ENCODE data around the gene SF3A2. TPM values are rescaled to one million over a fixed set of nuclear protein-coding genes. Genes with fewer than 3 reads are reported as not detected.
A peak's percentile ranks its signal among the peaks of the same experiment; 100 is the strongest.

Gene SF3A2
- total RNA-seq, 1 donor from 2014 or later: 14.4 TPM

- Histone ChIP-seq H3K4me1 (peaks cover 17% of the 10 kb centered on the region), H3K4me3 (peak overlapping the region; percentile 84), H3K9ac (peak overlapping the region; percentile 91), H3K27ac (no peak overlapping the region), H3F3A (ENCODE audit: low read depth) (peaks cover 38% of the 10 kb centered on the region), H3K27me3 (no peaks in the 10 kb centered on the region), H3K79me2 (ENCODE audit: low read depth) (peaks cover 57% of the 10 kb centered on the region), H3K36me3 (no peaks in the 10 kb centered on the region), H3K9me3 (ENCODE audit: low read depth) (no peaks in the 10 kb centered on the region), H2AFZ (replicated peaks) (no peak overlapping the region), H3K4me2 (peak overlapping the region; percentile 87), H4K20me1 (ENCODE audit: low read depth) (peaks cover 60% of the 10 kb centered on the region)
- H3K4me3 Mint-ChIP-seq: peak overlapping the region; percentile 87
- peaks cover 32% of the 10 kb centered on the region for H3K4me1 Mint-ChIP-seq
- no peak overlapping the region for H3K27ac Mint-ChIP-seq
- H3K27me3 Mint-ChIP-seq (ENCODE audit: insufficient read depth, low read depth): peaks cover 9% of the 10 kb centered on the region
- no peak for TF ChIP-seq EZH2 (IDR thresholded peaks at IDR 0.05)
- no peak for TF ChIP-seq EZH2phosphoT487 (IDR thresholded peaks at IDR 0.05)
- TF ChIP-seq CTCF (IDR thresholded peaks at IDR 0.05): no peak
- peak; percentile 26 for DNase-seq (ENCODE audit: low spot score)
- H3K36me3 Mint-ChIP-seq: peaks cover 5% of the 10 kb centered on the region
- peaks cover 1% of the 10 kb centered on the region for H3K9me3 Mint-ChIP-seq
These were observed 34.8 kb downstream of the SF3A2 start for GRCh38 chr19:2271234-2272103.

- H2AFZ ChIP-seq (replicated peaks): no peak overlapping the region
- peak overlapping the region; percentile 74 for H3K27ac ChIP-seq
- H3K4me1 Mint-ChIP-seq: peaks cover 29% of the 10 kb centered on the region
- H3K79me2 ChIP-seq (ENCODE audit: low read depth): peaks cover 55% of the 10 kb centered on the region
- H3K36me3 Mint-ChIP-seq: peaks cover 5% of the 10 kb centered on the region
- peak overlapping the region; percentile 35 for H3K4me3 Mint-ChIP-seq
- peaks cover 28% of the 10 kb centered on the region for H3F3A ChIP-seq (ENCODE audit: low read depth)
- peaks cover 17% of the 10 kb centered on the region for H3K4me1 ChIP-seq
- no peaks in the 10 kb centered on the region for H3K36me3 ChIP-seq
- H3K9me3 Mint-ChIP-seq: peaks cover under 1% of the 10 kb centered on the region
- no peak overlapping the region for H3K9ac ChIP-seq
- H3K27ac Mint-ChIP-seq: peak overlapping the region; percentile 51
- no peaks in the 10 kb centered on the region for H3K27me3 ChIP-seq
- peak; percentile 95 for DNase-seq (ENCODE audit: low spot score)
- TF ChIP-seq EZH2 (IDR thresholded peaks at IDR 0.05): no peak
- TF ChIP-seq CTCF (IDR thresholded peaks at IDR 0.05): peak; percentile 97
- H3K27me3 Mint-ChIP-seq (ENCODE audit: insufficient read depth, low read depth): peaks cover 7% of the 10 kb centered on the region
- no peaks in the 10 kb centered on the region for H3K9me3 ChIP-seq (ENCODE audit: low read depth)
- peaks cover 60% of the 10 kb centered on the region for H4K20me1 ChIP-seq (ENCODE audit: low read depth)
- peak overlapping the region; percentile 87 for H3K4me2 ChIP-seq
- H3K4me3 ChIP-seq: peak overlapping the region; percentile 33
These were observed 36.9 kb downstream of the SF3A2 start for GRCh38 chr19:2273356-2274184.

- H3K9me3 ChIP-seq (ENCODE audit: low read depth): no peaks in the 10 kb centered on the region
- H3K27ac Mint-ChIP-seq: peak overlapping the region; percentile 51
- TF ChIP-seq EZH2phosphoT487 (IDR thresholded peaks at IDR 0.05) (no peak), EZH2 (IDR thresholded peaks at IDR 0.05) (no peak), CTCF (IDR thresholded peaks at IDR 0.05) (no peak)
- no peaks in the 10 kb centered on the region for H3K36me3 ChIP-seq
- no peaks in the 10 kb centered on the region for H3K9me3 Mint-ChIP-seq
- no peak for DNase-seq (ENCODE audit: low spot score)
- H4K20me1 ChIP-seq (ENCODE audit: low read depth): peaks cover 60% of the 10 kb centered on the region
- H2AFZ ChIP-seq (replicated peaks): no peak overlapping the region
- peak overlapping the region; percentile 33 for H3K4me3 ChIP-seq
- no peak overlapping the region for H3K27ac ChIP-seq
- H3K4me2 ChIP-seq: peak overlapping the region; percentile 87
- peaks cover 51% of the 10 kb centered on the region for H3K79me2 ChIP-seq (ENCODE audit: low read depth)
- H3K4me1 Mint-ChIP-seq: peaks cover 27% of the 10 kb centered on the region
- H3F3A ChIP-seq (ENCODE audit: low read depth): peaks cover 26% of the 10 kb centered on the region
- H3K27me3 ChIP-seq: no peaks in the 10 kb centered on the region
- peaks cover 17% of the 10 kb centered on the region for H3K4me1 ChIP-seq
- peaks cover 7% of the 10 kb centered on the region for H3K27me3 Mint-ChIP-seq (ENCODE audit: insufficient read depth, low read depth)
- H3K36me3 Mint-ChIP-seq: peaks cover 5% of the 10 kb centered on the region
- peak overlapping the region; percentile 31 for H3K4me3 Mint-ChIP-seq
- no peak overlapping the region for H3K9ac ChIP-seq
These were observed 37.6 kb downstream of the SF3A2 start for GRCh38 chr19:2274185-2274711.
